H9 (cell line): ENCODE data around the gene AGTRAP. TPM values are rescaled to one million over a fixed set of nuclear protein-coding genes. Genes with fewer than 3 reads are reported as not detected.
A peak's percentile ranks its signal among the peaks of the same experiment; 100 is the strongest.

Experiments used
- DNase-seq: peaks from one replicate; pipeline ENCODE4 v3.0.0-alpha.2; 2017
- H2AFZ ChIP-seq: one replicate; pipeline ENCODE4 v1.6.1; 2013; ENCODE audit warnings: mild to moderate bottlenecking, low read length, control low read depth, moderate library complexity
- H2AK5ac ChIP-seq: 2 replicates; pipeline ENCODE4 v1.6.1; 2013; ENCODE audit warnings: low read length, control low read depth, mixed read lengths; ENCODE audit not compliant: insufficient read length
- H2BK120ac ChIP-seq: one replicate; pipeline ENCODE4 v1.6.1; 2013; ENCODE audit warnings: low read depth, mild to moderate bottlenecking, low read length, control low read depth, inconsistent platforms; ENCODE audit not compliant: poor library complexity, severe bottlenecking
- H2BK12ac ChIP-seq: 2 replicates; pipeline ENCODE4 v1.6.1; 2013; ENCODE audit warnings: low read length, control low read depth, mixed read lengths, low read depth; ENCODE audit not compliant: insufficient read length
- H2BK15ac ChIP-seq: 2 replicates; pipeline ENCODE4 v1.6.1; 2013; ENCODE audit warnings: low read depth, low read length, control low read depth
- H2BK20ac ChIP-seq: one replicate; pipeline ENCODE4 v1.6.1; 2013; ENCODE audit warnings: low read depth, mild to moderate bottlenecking, low read length, control low read depth, inconsistent platforms; ENCODE audit not compliant: poor library complexity, severe bottlenecking
- H2BK5ac ChIP-seq: 2 replicates; pipeline ENCODE4 v1.6.1; 2013; ENCODE audit warnings: low read length, control low read depth, mixed read lengths; ENCODE audit not compliant: insufficient read length
- H3K14ac ChIP-seq: 2 replicates; pipeline ENCODE4 v1.6.1; 2013; ENCODE audit warnings: low read length, control low read depth; ENCODE audit not compliant: insufficient read depth
- H3K18ac ChIP-seq: 2 replicates; pipeline ENCODE4 v1.6.1; 2013; ENCODE audit warnings: low read depth, mild to moderate bottlenecking, mixed read lengths, low read length, control low read depth; ENCODE audit not compliant: insufficient read length
- H3K23ac ChIP-seq: 2 replicates; pipeline ENCODE4 v1.6.1; 2013; ENCODE audit warnings: low read length, control low read depth, mixed read lengths, low read depth; ENCODE audit not compliant: insufficient read length
- H3K23me2 ChIP-seq: 2 replicates; pipeline ENCODE4 v1.6.1; 2013; ENCODE audit warnings: low read depth, mild to moderate bottlenecking, mixed read lengths, low read length, control low read depth; ENCODE audit not compliant: insufficient read length, poor library complexity, severe bottlenecking
- H3K27ac ChIP-seq: 2 replicates; pipeline ENCODE4 v1.5.1; 2013; ENCODE audit warnings: low read length, control low read depth, mixed read lengths, low read depth; ENCODE audit not compliant: insufficient read length
- H3K27me3 ChIP-seq: 2 replicates; pipeline ENCODE4 v1.6.1; 2013; ENCODE audit warnings: low read length, control low read depth, inconsistent platforms; ENCODE audit not compliant: insufficient read depth
- H3K4ac ChIP-seq: 2 replicates; pipeline ENCODE4 v1.6.1; 2013; ENCODE audit warnings: low read depth, mild to moderate bottlenecking, control low read depth, inconsistent platforms, low read length, moderate library complexity
- H3K4me1 ChIP-seq: 2 replicates; pipeline ENCODE4 v1.6.1; 2013; ENCODE audit warnings: low read length, control low read depth, inconsistent platforms; ENCODE audit not compliant: insufficient read depth
- H3K4me2 ChIP-seq: 2 replicates; pipeline ENCODE4 v1.6.1; 2013; ENCODE audit warnings: low read length, control low read depth, mixed read lengths; ENCODE audit not compliant: insufficient read length, insufficient read depth
- H3K56ac ChIP-seq: 2 replicates; pipeline ENCODE4 v1.6.1; 2013; ENCODE audit warnings: low read depth, mild to moderate bottlenecking, mixed read lengths, low read length, control low read depth; ENCODE audit not compliant: insufficient read length
- H3K79me1 ChIP-seq: 2 replicates; pipeline ENCODE4 v1.6.1; 2013; ENCODE audit warnings: low read depth, mild to moderate bottlenecking, moderate library complexity, low read length, control low read depth, inconsistent platforms; ENCODE audit not compliant: insufficient read depth, poor library complexity, severe bottlenecking
- H3K79me2 ChIP-seq: 2 replicates; pipeline ENCODE4 v1.6.1; 2013; ENCODE audit warnings: low read length, control low read depth, inconsistent platforms; ENCODE audit not compliant: insufficient read depth
- H3K9ac ChIP-seq: 2 replicates; pipeline ENCODE4 v1.6.1; 2013; ENCODE audit warnings: low read length, control low read depth, mixed read lengths; ENCODE audit not compliant: insufficient read length; ENCODE audit errors: extremely low read depth
- H3K9me3 ChIP-seq: one replicate; pipeline ENCODE4 v1.6.1; 2013; ENCODE audit warnings: low read depth, low read length, inconsistent platforms; ENCODE audit not compliant: control insufficient read depth
- H3T11ph ChIP-seq: one replicate; pipeline ENCODE4 v1.6.1; 2013; ENCODE audit warnings: mild to moderate bottlenecking, low read length, control low read depth, inconsistent platforms
- H4K20me1 ChIP-seq: one replicate; pipeline ENCODE4 v1.6.1; 2013; ENCODE audit not compliant: control insufficient read depth, insufficient read length, insufficient read depth
- H4K5ac ChIP-seq: 2 replicates; pipeline ENCODE4 v1.6.1; 2013; ENCODE audit warnings: low read depth, mild to moderate bottlenecking, mixed read lengths, low read length, control low read depth; ENCODE audit not compliant: insufficient read length
- H4K8ac ChIP-seq: replicated peaks from 2 replicates; pipeline ENCODE4 v1.6.1; 2013; ENCODE audit warnings: low read length, control low read depth, mixed read lengths, low read depth; ENCODE audit not compliant: insufficient read length
- H4K91ac ChIP-seq: 2 replicates; pipeline ENCODE4 v1.6.1; 2013; ENCODE audit warnings: low read depth, mild to moderate bottlenecking, moderate library complexity, mixed read lengths, low read length, control low read depth; ENCODE audit not compliant: insufficient read length
- H3K27ac Mint-ChIP-seq, 3 experiments: 2 replicates in 2 of 3; 3 replicates in 1 of 3; pipeline ENCODE4 v1.8.0; 2020 to 2021; ENCODE audit warnings: mixed read lengths in 3 of 3, mild to moderate bottlenecking in 1 of 3, moderate library complexity in 1 of 3
- H3K27me3 Mint-ChIP-seq: 2 replicates; pipeline ENCODE4 v1.8.0; 2021; ENCODE audit warnings: low read depth, mild to moderate bottlenecking, moderate library complexity, mixed read lengths
- H3K36me3 Mint-ChIP-seq, 3 experiments: 2 replicates in 2 of 3; 3 replicates in 1 of 3; pipeline ENCODE4 v1.8.0; 2020 to 2021; ENCODE audit warnings: low read depth in 3 of 3, mixed read lengths in 3 of 3; ENCODE audit not compliant: insufficient read depth in 1 of 3
- H3K4me1 Mint-ChIP-seq, 2 experiments: 2 replicates each; pipeline ENCODE4 v1.8.0; 2020; ENCODE audit warnings: mixed read lengths in 2 of 2
- H3K4me3 Mint-ChIP-seq, 2 experiments: 2 replicates in 1 of 2; 3 replicates in 1 of 2; pipeline ENCODE4 v1.8.0; 2020 to 2021; ENCODE audit warnings: mild to moderate bottlenecking in 2 of 2, mixed read lengths in 2 of 2, moderate library complexity in 1 of 2
- H3K9me3 Mint-ChIP-seq, 2 experiments: 2 replicates in 1 of 2; 3 replicates in 1 of 2; pipeline ENCODE4 v1.8.0; 2020; ENCODE audit warnings: mild to moderate bottlenecking in 2 of 2, mixed read lengths in 2 of 2, moderate library complexity in 1 of 2
- WGBS: extraction: QIAGEN DNeasy Blood & Tissue Kit; methylation state at CpG from one replicate; pipeline ENCODE4 v1.1.7; 2013; ENCODE audit warnings: missing lambda C conversion rate, low lambda C conversion rate, mixed read lengths; ENCODE audit not compliant: insufficient read length; ENCODE audit errors: extremely low coverage; 5-methylcytosine and 5-hydroxymethylcytosine counted together
- total RNA-seq: library from RNA; stranded (reverse); gene quantifications from 2 replicates; pipeline ENCODE4 v1.2.1, GENCODE V29; 2021
- TF ChIP-seq, protein P1 (sequence below): fragments of 200-600 bp; sonication (generic); conservative IDR thresholded peaks from 3 replicates; pipeline ENCODE4 v1.8.0; 2021; ENCODE audit warnings: antibody characterized with exemption, mild to moderate bottlenecking

The AGTRAP gene
- total RNA-seq, 1 experiment from 2014 or later = 60.9 TPM

DNA sequence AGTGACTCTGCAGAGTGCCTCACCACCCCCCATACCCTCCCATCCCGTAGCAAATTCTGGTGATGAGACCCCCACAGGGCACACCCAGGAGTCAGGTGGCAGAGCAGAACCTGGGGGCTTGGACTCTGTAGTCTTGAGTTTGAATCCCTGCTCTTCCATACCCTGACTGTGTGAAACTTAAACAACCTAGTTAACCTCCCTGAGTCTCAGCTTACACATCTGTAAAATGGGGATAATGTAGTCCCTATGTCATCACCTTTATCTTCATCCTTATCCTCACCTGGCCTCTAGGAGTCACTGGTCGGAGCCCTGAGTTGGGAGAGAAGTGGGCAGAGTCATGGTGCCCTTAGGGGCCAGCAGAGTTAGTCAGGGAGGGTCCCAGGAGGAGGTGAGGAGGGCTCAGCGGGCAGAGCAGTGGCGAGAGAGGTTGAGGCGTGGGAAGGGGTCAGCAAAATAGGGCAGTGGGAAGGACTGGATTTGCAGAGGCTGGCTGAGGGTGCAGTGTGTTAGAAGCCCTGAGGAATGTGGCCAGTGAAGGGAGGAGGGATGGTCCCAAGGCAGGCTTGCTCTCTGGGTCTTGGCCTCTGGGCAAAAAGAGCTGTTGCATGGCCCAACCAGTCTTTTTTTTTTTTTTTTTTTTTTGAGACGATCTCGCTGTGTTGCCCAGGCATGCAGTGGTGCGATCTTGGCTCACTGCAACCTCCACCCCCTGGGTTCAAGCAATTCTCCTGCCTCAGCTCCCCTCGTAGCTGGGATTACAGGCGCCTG lies 44.6 kb downstream of the AGTRAP start:
- Histone ChIP-seq H3K18ac (no peak overlapping the region), H3T11ph (no peak overlapping the region), H4K8ac (no peak overlapping the region), H3K4me2 (no peak overlapping the region), H3K23ac (no peak overlapping the region), H2BK12ac (no peak overlapping the region), H3K9ac (no peak overlapping the region), H2AFZ (no peak overlapping the region), H2BK120ac (no peak overlapping the region), H4K20me1 (no peaks in the 10 kb centered on the region), H3K79me1 (no peaks in the 10 kb centered on the region), H4K91ac (no peak overlapping the region), H3K23me2 (no peaks in the 10 kb centered on the region), H2BK20ac (no peak overlapping the region), H3K4ac (no peak overlapping the region), H2BK5ac (no peak overlapping the region), H3K27me3 (no peaks in the 10 kb centered on the region), H2BK15ac (no peak overlapping the region), H2AK5ac (no peak overlapping the region), H4K5ac (no peak overlapping the region), H3K4me1 (0 out of 2 replicates have a peak, but pooled peaks cover 2% of the 10 kb centered on the region), H3K27ac (no peak overlapping the region), H3K79me2 (no peaks in the 10 kb centered on the region), H3K9me3 (no peaks in the 10 kb centered on the region), H3K56ac (no peak overlapping the region), H3K14ac (no peak overlapping the region)
- Mint-ChIP-seq H3K4me3 (no peak overlapping the region), H3K4me1 (peaks cover 8 to 12% of the 10 kb centered on the region in 2 experiments), H3K9me3 (no peaks in the 10 kb centered on the region), H3K27me3 (peaks cover 4% of the 10 kb centered on the region; the same call in 1 of the 2 replicates), H3K36me3 (no peaks in the 10 kb centered on the region), H3K27ac (peak overlapping the region in 1 of 3 experiments; percentile 60; a peak in 3 of 7 replicates)
- TF ChIP-seq, protein P1, sequence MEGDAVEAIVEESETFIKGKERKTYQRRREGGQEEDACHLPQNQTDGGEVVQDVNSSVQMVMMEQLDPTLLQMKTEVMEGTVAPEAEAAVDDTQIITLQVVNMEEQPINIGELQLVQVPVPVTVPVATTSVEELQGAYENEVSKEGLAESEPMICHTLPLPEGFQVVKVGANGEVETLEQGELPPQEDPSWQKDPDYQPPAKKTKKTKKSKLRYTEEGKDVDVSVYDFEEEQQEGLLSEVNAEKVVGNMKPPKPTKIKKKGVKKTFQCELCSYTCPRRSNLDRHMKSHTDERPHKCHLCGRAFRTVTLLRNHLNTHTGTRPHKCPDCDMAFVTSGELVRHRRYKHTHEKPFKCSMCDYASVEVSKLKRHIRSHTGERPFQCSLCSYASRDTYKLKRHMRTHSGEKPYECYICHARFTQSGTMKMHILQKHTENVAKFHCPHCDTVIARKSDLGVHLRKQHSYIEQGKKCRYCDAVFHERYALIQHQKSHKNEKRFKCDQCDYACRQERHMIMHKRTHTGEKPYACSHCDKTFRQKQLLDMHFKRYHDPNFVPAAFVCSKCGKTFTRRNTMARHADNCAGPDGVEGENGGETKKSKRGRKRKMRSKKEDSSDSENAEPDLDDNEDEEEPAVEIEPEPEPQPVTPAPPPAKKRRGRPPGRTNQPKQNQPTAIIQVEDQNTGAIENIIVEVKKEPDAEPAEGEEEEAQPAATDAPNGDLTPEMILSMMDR = no peak
- DNase-seq = no peak
- no CpG with 5 or more reads among the region's 10 CpGs for WGBS
